NCI-H1092 (cell line): ENCODE results near the gene NAA38.

Experiments
- DNase-seq: peaks from one replicate; lab custom pipeline; 2025; lab: John Stamatoyannopoulos, UW

NAA38 gene

GRCh38 chr17:7852262-7852670 is 5.1 kb downstream of the NAA38 start:
- DNase-seq: no peak

- DNase-seq: peak; percentile 83
These were observed 5.7 kb downstream of the NAA38 start for GRCh38 chr17:7851438-7852261.

GRCh38 chr17:7850701-7851437 is 6.5 kb downstream of the NAA38 start:
- DNase-seq: no peak

- DNase-seq: no peak
These were observed 7.4 kb downstream of the NAA38 start for GRCh38 chr17:7849751-7850504.

- DNase-seq: no peak
These were observed 8.1 kb downstream of the NAA38 start for GRCh38 chr17:7849130-7849750.

GRCh38 chr17:7848739-7849129 is 8.6 kb downstream of the NAA38 start:
- DNase-seq: no peak

GRCh38 chr17:7848131-7848579 is 9.2 kb downstream of the NAA38 start:
- DNase-seq: no peak

- DNase-seq: no peak
These were observed 10.3 kb downstream of the NAA38 start for GRCh38 chr17:7846765-7847661.

GRCh38 chr17:7846063-7846735 is 11.2 kb downstream of the NAA38 start:
- DNase-seq: no peak

GRCh38 chr17:7845359-7846062 is 11.8 kb downstream of the NAA38 start:
- DNase-seq: no peak

GRCh38 chr17:7844292-7845154 is 12.8 kb downstream of the NAA38 start:
- DNase-seq: peak; percentile 79

- DNase-seq: peak; percentile 67
These were observed 13.6 kb downstream of the NAA38 start for GRCh38 chr17:7843536-7844291.

- DNase-seq: no peak
These were observed 14.2 kb downstream of the NAA38 start for GRCh38 chr17:7843257-7843535.

- DNase-seq: no peak
These were observed 14.7 kb downstream of the NAA38 start for GRCh38 chr17:7842380-7843256.

- DNase-seq: peak; percentile 83
These were observed 15.4 kb downstream of the NAA38 start for GRCh38 chr17:7841915-7842379.

GRCh38 chr17:7841396-7841914 is 15.9 kb downstream of the NAA38 start:
- no peak for DNase-seq

GRCh38 chr17:7840875-7841274 is 16.5 kb downstream of the NAA38 start:
- DNase-seq: no peak
